Neural cell (in vitro differentiated cells): Measurements from ENCODE around the gene KSR2. TPM values are rescaled to one million over a fixed set of nuclear protein-coding genes. Genes with fewer than 3 reads are reported as not detected.

Source experiments
- H2AFZ ChIP-seq: fragments of 200-600, 300-800 bp; sonication (generic), shearing (Covaris generic); 2 replicates; pipeline ENCODE4 v1.6.0; 2014; ENCODE audit warnings: low read depth, mild to moderate bottlenecking, antibody characterized with exemption, low read length, moderate library complexity
- H3F3A ChIP-seq: fragments of 200-600 bp; shearing (Covaris generic); 2 replicates; pipeline ENCODE4 v1.6.1; 2016; ENCODE audit warnings: mild to moderate bottlenecking, moderate library complexity, mixed read lengths, antibody characterized with exemption, low read length; ENCODE audit not compliant: insufficient read depth, poor library complexity, severe bottlenecking
- H3K27ac ChIP-seq: fragments of 200-600, 300-800 bp; sonication (generic), shearing (Covaris generic); 2 replicates; pipeline ENCODE4 v1.5.1; 2014; ENCODE audit warnings: mild to moderate bottlenecking, low read length, moderate library complexity
- H3K27me3 ChIP-seq: fragments of 300-800, 200-600 bp; sonication (generic), shearing (Covaris generic); 2 replicates; pipeline ENCODE4 v1.6.0; 2014; ENCODE audit warnings: mild to moderate bottlenecking, low read depth, low read length, moderate library complexity; ENCODE audit not compliant: insufficient read depth
- H3K36me3 ChIP-seq: fragments of 300-800, 200-600 bp; sonication (generic), shearing (Covaris generic); 2 replicates; pipeline ENCODE4 v1.5.1; 2014; ENCODE audit warnings: mild to moderate bottlenecking, antibody characterized with exemption, low read length, moderate library complexity; ENCODE audit not compliant: insufficient read depth
- H3K4me2 ChIP-seq: fragments of 300-800, 200-600 bp; sonication (generic), shearing (Covaris generic); 2 replicates; pipeline ENCODE4 v1.6.0; 2014; ENCODE audit warnings: mild to moderate bottlenecking, low read length
- H3K4me3 ChIP-seq: fragments of 300-800, 200-600 bp; sonication (generic), shearing (Covaris generic); 2 replicates; pipeline ENCODE4 v1.5.1; 2014; ENCODE audit warnings: mild to moderate bottlenecking, low read length, moderate library complexity
- H3K79me2 ChIP-seq: fragments of 200-600 bp; shearing (Covaris generic); replicated peaks from 2 replicates; pipeline ENCODE4 v1.6.0; 2014; ENCODE audit warnings: mild to moderate bottlenecking, low read length, moderate library complexity; ENCODE audit not compliant: insufficient read depth
- H3K9ac ChIP-seq: fragments of 300-800, 200-600 bp; sonication (generic), shearing (Covaris generic); 2 replicates; pipeline ENCODE4 v1.6.1; 2016; ENCODE audit warnings: mild to moderate bottlenecking, low read length, mixed read lengths
- H3K9me2 ChIP-seq: fragments of 200-600 bp; shearing (Covaris generic); 2 replicates; pipeline ENCODE4 v1.6.1; 2016; ENCODE audit warnings: mild to moderate bottlenecking, low read length, mixed read lengths; ENCODE audit not compliant: insufficient read depth
- H3K9me3 ChIP-seq: fragments of 200-600, 300-800 bp; sonication (generic), shearing (Covaris generic); 2 replicates; pipeline ENCODE4 v1.6.1; 2016; ENCODE audit warnings: mild to moderate bottlenecking, mixed run types, low read length, moderate library complexity, mixed read lengths
- H4K20me1 ChIP-seq: fragments of 200-600 bp; shearing (Covaris generic); 2 replicates; pipeline ENCODE4 v1.6.1; 2016; ENCODE audit warnings: mild to moderate bottlenecking, mixed run types; ENCODE audit not compliant: insufficient read depth
- EP300 ChIP-seq: fragments of 450-650 bp; conservative IDR thresholded peaks from 2 replicates; pipeline ENCODE4 v1.6.1; 2014; ENCODE audit warnings: antibody characterized with exemption, mild to moderate bottlenecking, moderate library complexity; ENCODE audit not compliant: poor library complexity, severe bottlenecking
- EZH2 ChIP-seq: fragments of 200-600, 300-800 bp; shearing (Covaris generic), sonication (generic); IDR thresholded peaks from 2 replicates; pipeline ENCODE4 v1.6.1; 2014; ENCODE audit warnings: antibody characterized with exemption, low read length, borderline replicate concordance, mild to moderate bottlenecking; ENCODE audit not compliant: insufficient read depth, poor library complexity, severe bottlenecking
- MXI1 ChIP-seq: fragments of 450-650 bp; conservative IDR thresholded peaks from 2 replicates; pipeline ENCODE4 v1.6.1; 2014; ENCODE audit warnings: antibody characterized with exemption, mild to moderate bottlenecking; ENCODE audit not compliant: poor library complexity, severe bottlenecking
- POLR2AphosphoS5 ChIP-seq: IDR thresholded peaks from 2 replicates; pipeline ENCODE4 v1.6.1; 2012
- RAD21 ChIP-seq: fragments of 450-650 bp; conservative IDR thresholded peaks from 2 replicates; pipeline ENCODE4 v1.6.1; 2014; ENCODE audit warnings: antibody characterized with exemption, mild to moderate bottlenecking, moderate library complexity
- SMC3 ChIP-seq: fragments of 450-650 bp; conservative IDR thresholded peaks from 2 replicates; pipeline ENCODE4 v1.6.1; 2014; ENCODE audit warnings: antibody characterized with exemption, mild to moderate bottlenecking, moderate library complexity; ENCODE audit not compliant: poor library complexity
- TAF1 ChIP-seq: IDR thresholded peaks from 2 replicates; pipeline ENCODE4 v1.6.1; 2012; ENCODE audit warnings: low read depth
- polyA plus RNA-seq: library from polyadenylated mRNA; depleted of rRNA; stranded (reverse); fragments of >200 nt; gene quantifications from 2 replicates; pipeline ENCODE4 v1.2.3, GENCODE V29; 2014
- TF ChIP-seq, protein P1 (sequence below): IDR thresholded peaks from 2 replicates; pipeline ENCODE4 v1.6.1; 2012; ENCODE audit warnings: borderline replicate concordance
- TF ChIP-seq, protein P2 (sequence below): fragments of 450-650 bp; IDR thresholded peaks from 2 replicates; pipeline ENCODE4 v1.5.1; 2014; ENCODE audit warnings: antibody characterized with exemption, mild to moderate bottlenecking, moderate library complexity; ENCODE audit not compliant: poor library complexity, severe bottlenecking

Gene KSR2
- polyA plus RNA-seq, 1 donor from 2014 or later, result 3.0 TPM

GRCh38 chr12:117933545-117933944 is 35.2 kb downstream of the KSR2 start:
- no peaks in the 10 kb centered on the region for H3K27me3 ChIP-seq
- TF ChIP-seq, protein P1, sequence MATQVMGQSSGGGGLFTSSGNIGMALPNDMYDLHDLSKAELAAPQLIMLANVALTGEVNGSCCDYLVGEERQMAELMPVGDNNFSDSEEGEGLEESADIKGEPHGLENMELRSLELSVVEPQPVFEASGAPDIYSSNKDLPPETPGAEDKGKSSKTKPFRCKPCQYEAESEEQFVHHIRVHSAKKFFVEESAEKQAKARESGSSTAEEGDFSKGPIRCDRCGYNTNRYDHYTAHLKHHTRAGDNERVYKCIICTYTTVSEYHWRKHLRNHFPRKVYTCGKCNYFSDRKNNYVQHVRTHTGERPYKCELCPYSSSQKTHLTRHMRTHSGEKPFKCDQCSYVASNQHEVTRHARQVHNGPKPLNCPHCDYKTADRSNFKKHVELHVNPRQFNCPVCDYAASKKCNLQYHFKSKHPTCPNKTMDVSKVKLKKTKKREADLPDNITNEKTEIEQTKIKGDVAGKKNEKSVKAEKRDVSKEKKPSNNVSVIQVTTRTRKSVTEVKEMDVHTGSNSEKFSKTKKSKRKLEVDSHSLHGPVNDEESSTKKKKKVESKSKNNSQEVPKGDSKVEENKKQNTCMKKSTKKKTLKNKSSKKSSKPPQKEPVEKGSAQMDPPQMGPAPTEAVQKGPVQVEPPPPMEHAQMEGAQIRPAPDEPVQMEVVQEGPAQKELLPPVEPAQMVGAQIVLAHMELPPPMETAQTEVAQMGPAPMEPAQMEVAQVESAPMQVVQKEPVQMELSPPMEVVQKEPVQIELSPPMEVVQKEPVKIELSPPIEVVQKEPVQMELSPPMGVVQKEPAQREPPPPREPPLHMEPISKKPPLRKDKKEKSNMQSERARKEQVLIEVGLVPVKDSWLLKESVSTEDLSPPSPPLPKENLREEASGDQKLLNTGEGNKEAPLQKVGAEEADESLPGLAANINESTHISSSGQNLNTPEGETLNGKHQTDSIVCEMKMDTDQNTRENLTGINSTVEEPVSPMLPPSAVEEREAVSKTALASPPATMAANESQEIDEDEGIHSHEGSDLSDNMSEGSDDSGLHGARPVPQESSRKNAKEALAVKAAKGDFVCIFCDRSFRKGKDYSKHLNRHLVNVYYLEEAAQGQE, result no peak
- TF ChIP-seq MXI1, result no peak
- H3K4me2 ChIP-seq, result no peak overlapping the region
- H3K9me3 ChIP-seq, result no peaks in the 10 kb centered on the region
- no peak overlapping the region for H3K27ac ChIP-seq
- H4K20me1 ChIP-seq, result no peaks in the 10 kb centered on the region
- H3K36me3 ChIP-seq, result no peaks in the 10 kb centered on the region
- H3K79me2 ChIP-seq, result no peaks in the 10 kb centered on the region
- no peaks in the 10 kb centered on the region for H3K9me2 ChIP-seq
- H3K9ac ChIP-seq, result no peak overlapping the region
- H3K4me3 ChIP-seq, result no peak overlapping the region
- no peak overlapping the region for H2AFZ ChIP-seq
- no peaks in the 10 kb centered on the region for H3F3A ChIP-seq

GRCh38 chr12:117926391-117926899 is 42.3 kb downstream of the KSR2 start:
- H3K79me2 ChIP-seq, result no peaks in the 10 kb centered on the region
- H3K27me3 ChIP-seq, result no peaks in the 10 kb centered on the region
- H3K9ac ChIP-seq, result no peak overlapping the region
- H4K20me1 ChIP-seq, result no peaks in the 10 kb centered on the region
- no peak for TF ChIP-seq RAD21
- TF ChIP-seq EZH2, result no peak
- TF ChIP-seq SMC3, result no peak
- no peak for TF ChIP-seq EP300
- no peak for TF ChIP-seq TAF1
- no peak for TF ChIP-seq MXI1
- TF ChIP-seq POLR2AphosphoS5, result no peak
- TF ChIP-seq, protein P1, result no peak
- TF ChIP-seq, protein P2, sequence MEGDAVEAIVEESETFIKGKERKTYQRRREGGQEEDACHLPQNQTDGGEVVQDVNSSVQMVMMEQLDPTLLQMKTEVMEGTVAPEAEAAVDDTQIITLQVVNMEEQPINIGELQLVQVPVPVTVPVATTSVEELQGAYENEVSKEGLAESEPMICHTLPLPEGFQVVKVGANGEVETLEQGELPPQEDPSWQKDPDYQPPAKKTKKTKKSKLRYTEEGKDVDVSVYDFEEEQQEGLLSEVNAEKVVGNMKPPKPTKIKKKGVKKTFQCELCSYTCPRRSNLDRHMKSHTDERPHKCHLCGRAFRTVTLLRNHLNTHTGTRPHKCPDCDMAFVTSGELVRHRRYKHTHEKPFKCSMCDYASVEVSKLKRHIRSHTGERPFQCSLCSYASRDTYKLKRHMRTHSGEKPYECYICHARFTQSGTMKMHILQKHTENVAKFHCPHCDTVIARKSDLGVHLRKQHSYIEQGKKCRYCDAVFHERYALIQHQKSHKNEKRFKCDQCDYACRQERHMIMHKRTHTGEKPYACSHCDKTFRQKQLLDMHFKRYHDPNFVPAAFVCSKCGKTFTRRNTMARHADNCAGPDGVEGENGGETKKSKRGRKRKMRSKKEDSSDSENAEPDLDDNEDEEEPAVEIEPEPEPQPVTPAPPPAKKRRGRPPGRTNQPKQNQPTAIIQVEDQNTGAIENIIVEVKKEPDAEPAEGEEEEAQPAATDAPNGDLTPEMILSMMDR, result no peak
- H3K27ac ChIP-seq, result no peak overlapping the region
- H3K4me2 ChIP-seq, result no peak overlapping the region
- H2AFZ ChIP-seq, result no peak overlapping the region
- no peaks in the 10 kb centered on the region for H3F3A ChIP-seq
- H3K4me3 ChIP-seq, result no peak overlapping the region
- H3K9me2 ChIP-seq, result no peaks in the 10 kb centered on the region
- no peaks in the 10 kb centered on the region for H3K36me3 ChIP-seq
- H3K9me3 ChIP-seq, result no peaks in the 10 kb centered on the region
